AG04449 (cell line): Measurements from ENCODE around the gene MRM3.

ENCODE experiments used
- CTCF ChIA-PET: fragments of 350-600 bp; formaldehyde crosslinking; extraction: SDS; loops from one replicate; lab custom pipeline; 2021; ENCODE audit warnings: antibody characterized with exemption; lab: Yijun Ruan, JAX
- POLR2A ChIA-PET: fragments of 400-600, 350-600 bp; formaldehyde crosslinking; extraction: SDS; loops from one replicate; lab custom pipeline; 2020; ENCODE audit warnings: antibody characterized with exemption, inconsistent platforms; lab: Yijun Ruan, JAX
- DNase-seq: peaks from one replicate; pipeline ENCODE4 v3.0.0-alpha.2; 2010; ENCODE audit warnings: low read depth, low spot score
- H3K4me3 ChIP-seq: 2 replicates; pipeline ENCODE4 v1.5.1; 2011; ENCODE audit warnings: low read depth, mild to moderate bottlenecking, control low read depth, low read length
- CTCF ChIP-seq: IDR thresholded peaks from one replicate; pipeline ENCODE4 v1.5.1; 2011; ENCODE audit warnings: mild to moderate bottlenecking, moderate library complexity, low read length, control low read depth, inconsistent platforms; ENCODE audit not compliant: insufficient read depth; ENCODE audit errors: missing control alignments

MRM3 gene

GRCh38 chr17:740240-741017, 41.7 kb upstream of the MRM3 start:
- POLR2A ChIA-PET = interaction anchor here (0.7 kb wide), 1 partner anchor 410 kb away, joined by 3 read pairs; no protein-coding TSS in a partner anchor
- CTCF ChIA-PET = interaction anchor here (0.8 to 6.9 kb wide), 2 partner anchors 11 to 240 kb away, joined by 3 to 48 read pairs; partner anchors contain the start of gene GEMIN4
- DNase-seq = no peak
- no peak for TF ChIP-seq CTCF
- no peak overlapping the region for H3K4me3 ChIP-seq

GRCh38 chr17:742147-742793, 39.9 kb upstream of the MRM3 start:
- DNase-seq = no peak
- POLR2A ChIA-PET = no interaction called here
- H3K4me3 ChIP-seq = no peak overlapping the region
- no peak for TF ChIP-seq CTCF
- CTCF ChIA-PET = interaction anchor here (0.9 to 6.9 kb wide), 5 partner anchors 8 to 254 kb away, joined by 3 to 48 read pairs (median 3); partner anchors contain the start of gene GEMIN4

DNA sequence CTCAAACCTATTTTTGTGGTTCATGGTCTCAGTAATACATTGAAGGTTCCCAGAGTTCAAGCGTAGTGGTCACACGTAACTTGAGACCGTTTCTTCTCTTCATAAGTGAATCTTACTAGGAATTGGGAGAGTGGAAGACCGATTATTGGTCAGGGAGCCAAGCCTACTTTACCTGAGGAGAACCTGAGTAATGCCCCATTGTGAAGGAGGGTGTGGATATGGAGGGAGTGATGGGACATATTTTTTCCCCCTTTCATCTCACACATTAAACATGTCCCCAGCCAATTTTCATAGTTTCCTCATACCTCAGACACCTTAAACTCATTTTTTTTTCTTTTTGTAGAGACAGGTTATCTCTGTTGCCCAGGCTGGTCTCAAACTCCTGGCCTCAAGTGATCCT, 39.0 kb upstream of the MRM3 start:
- DNase-seq = no peak
- POLR2A ChIA-PET = no interaction called here
- no peak for TF ChIP-seq CTCF
- no peak overlapping the region for H3K4me3 ChIP-seq
- CTCF ChIA-PET = interaction anchor here (0.9 to 1.4 kb wide), 4 partner anchors 9 to 238 kb away, joined by 3 to 5 read pairs (median 4); no protein-coding TSS in a partner anchor

DNA sequence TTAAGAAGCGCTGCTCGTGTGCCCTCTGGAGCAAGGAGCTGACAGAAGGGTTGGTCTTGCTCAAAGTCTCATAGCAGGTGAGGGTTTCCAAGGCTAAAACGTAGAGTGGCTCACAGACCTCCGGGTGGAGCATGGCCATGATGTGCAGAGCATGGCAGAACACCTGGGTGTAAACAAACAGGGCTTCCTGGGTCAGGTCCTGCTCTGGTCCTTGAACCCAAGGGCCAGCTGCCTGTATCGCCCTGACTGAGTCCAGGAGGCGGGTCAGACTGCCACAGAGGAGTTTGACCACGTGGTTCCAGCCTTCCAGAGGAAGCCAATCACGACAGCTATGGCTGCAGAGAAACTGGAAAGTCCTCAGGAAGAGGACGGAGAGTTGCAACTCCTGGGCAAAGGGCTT, 37.2 kb upstream of the MRM3 start:
- no peak for TF ChIP-seq CTCF
- H3K4me3 ChIP-seq = no peak overlapping the region
- DNase-seq = no peak
- POLR2A ChIA-PET = no interaction called here
- CTCF ChIA-PET = interaction anchor here (1.1 to 2.8 kb wide), 5 partner anchors 11 to 581 kb away, joined by 3 to 15 read pairs (median 4); partner anchors contain the start of gene TIMM22

- no peak overlapping the region for H3K4me3 ChIP-seq
- DNase-seq = no peak
- POLR2A ChIA-PET = no interaction called here
- CTCF ChIA-PET = interaction anchor here (0.8 to 2.8 kb wide), 6 partner anchors 11 to 582 kb away, joined by 3 to 15 read pairs (median 4); partner anchors contain the start of genes GLOD4, MRM3 and TIMM22
- no peak for TF ChIP-seq CTCF
Observed at GRCh38 chr17:745406-745805, 36.7 kb upstream of the MRM3 start.

DNA sequence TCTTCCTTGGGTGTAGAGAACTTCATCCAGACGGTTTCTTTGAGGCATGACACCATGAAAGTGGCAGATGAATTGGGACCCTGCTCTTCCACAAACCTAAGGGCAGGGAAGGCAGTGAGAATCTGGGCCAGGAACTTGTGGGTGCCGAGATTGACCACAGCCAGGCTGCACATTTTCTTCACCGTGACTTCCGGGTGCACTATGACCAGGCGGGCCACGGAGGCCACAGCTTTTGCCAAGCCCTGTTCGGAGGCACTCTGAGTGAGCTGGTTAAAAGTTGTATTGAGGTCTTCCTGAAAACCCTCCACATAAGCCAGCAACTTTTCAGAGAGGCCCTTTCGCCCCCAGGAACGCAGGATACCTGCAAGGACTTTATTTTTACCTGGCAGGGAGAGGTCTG, 36.0 kb upstream of the MRM3 start:
- ChIA-PET POLR2A (no interaction called here), CTCF (interaction anchor here (0.8 to 2.8 kb wide), 5 partner anchors 10 to 582 kb away, joined by 3 to 15 read pairs (median 3); partner anchors contain the start of genes GLOD4, MRM3 and TIMM22)
- TF ChIP-seq CTCF = no peak
- H3K4me3 ChIP-seq = no peak overlapping the region
- DNase-seq = no peak
